ENCODE measurements around the gene GOLIM4. TPM values are rescaled to one million over a fixed set of nuclear protein-coding genes. Genes with fewer than 3 reads are reported as not detected.

The GOLIM4 gene
- total RNA-seq, 2 experiments from 2014 or later, result 0.28 to 0.36 TPM

- no peaks in the 10 kb centered on the region for H3K36me3 Mint-ChIP-seq (ENCODE audit: low read depth)
- no peak overlapping the region for H3K4me3 Mint-ChIP-seq
- H3K9me3 Mint-ChIP-seq, result no peaks in the 10 kb centered on the region
- H3K9me3 ChIP-seq (ENCODE audit: control insufficient read depth in 1 of 2, insufficient read depth in 1 of 2, low read length in 2 of 2), result no peaks in the 10 kb centered on the region
- H3K36me3 ChIP-seq (ENCODE audit: insufficient read depth, low read length), result no peaks in the 10 kb centered on the region
- ATAC-seq (ENCODE audit: poor library complexity) (no peak), DNase-seq (no peak)
- no peaks in the 10 kb centered on the region for H3K4me1 Mint-ChIP-seq (ENCODE audit: low read depth)
- no peaks in the 10 kb centered on the region for H3K27me3 ChIP-seq (ENCODE audit: control insufficient read depth in 1 of 2, insufficient read depth in 2 of 2, low read length in 2 of 2)
- H3K27ac ChIP-seq (ENCODE audit: low read depth in 1 of 2, low read length in 2 of 2), result no peak overlapping the region
- no peak for TF ChIP-seq CTCF (IDR thresholded peaks at IDR 0.05)
- ChIA-PET CTCF (no interaction called here), POLR2A (no interaction called here)
- no peak overlapping the region for H3K27ac Mint-ChIP-seq
- H3K4me1 ChIP-seq (ENCODE audit: insufficient read depth, low read length), result no peaks in the 10 kb centered on the region
- no peaks in the 10 kb centered on the region for H3K27me3 Mint-ChIP-seq
- H3K4me3 ChIP-seq (ENCODE audit: low read length), result no peak overlapping the region
- intact Hi-C loops (cut with DNase I, micrococcal nuclease), result no loop called here
Observed at GRCh38 chr3:167992381-167992780, 103.3 kb downstream of the GOLIM4 start.

GRCh38 chr3:167991213-167991612, 104.5 kb downstream of the GOLIM4 start:
- H3K9me3 ChIP-seq (ENCODE audit: control insufficient read depth in 1 of 2, insufficient read depth in 1 of 2, low read length in 2 of 2), result no peaks in the 10 kb centered on the region
- ATAC-seq (ENCODE audit: poor library complexity) (no peak), DNase-seq (no peak)
- no peak overlapping the region for H3K27ac ChIP-seq (ENCODE audit: low read depth in 1 of 2, low read length in 2 of 2)
- TF ChIP-seq CTCF (IDR thresholded peaks at IDR 0.05), result no peak
- Mint-ChIP-seq H3K4me3 (no peak overlapping the region), H3K9me3 (no peaks in the 10 kb centered on the region), H3K4me1 (ENCODE audit: low read depth) (no peaks in the 10 kb centered on the region), H3K27me3 (no peaks in the 10 kb centered on the region), H3K36me3 (ENCODE audit: low read depth) (no peaks in the 10 kb centered on the region), H3K27ac (no peak overlapping the region)
- ChIA-PET POLR2A (no interaction called here), CTCF (no interaction called here)
- intact Hi-C loops (cut with DNase I, micrococcal nuclease), result no loop called here
- H3K27me3 ChIP-seq (ENCODE audit: control insufficient read depth in 1 of 2, insufficient read depth in 2 of 2, low read length in 2 of 2), result no peaks in the 10 kb centered on the region
- no peaks in the 10 kb centered on the region for H3K36me3 ChIP-seq (ENCODE audit: insufficient read depth, low read length)
- no peaks in the 10 kb centered on the region for H3K4me1 ChIP-seq (ENCODE audit: insufficient read depth, low read length)
- no peak overlapping the region for H3K4me3 ChIP-seq (ENCODE audit: low read length)

- ChIA-PET CTCF (no interaction called here), POLR2A (no interaction called here)
- H3K27ac ChIP-seq (ENCODE audit: low read depth in 1 of 2, low read length in 2 of 2), result no peak overlapping the region
- no peak for ATAC-seq (ENCODE audit: poor library complexity)
- H3K4me1 Mint-ChIP-seq (ENCODE audit: low read depth), result no peaks in the 10 kb centered on the region
- H3K4me3 ChIP-seq (ENCODE audit: low read length), result no peak overlapping the region
- H3K4me3 Mint-ChIP-seq, result no peak overlapping the region
- intact Hi-C loops (cut with DNase I, micrococcal nuclease), result no loop called here
- no peak for DNase-seq
- no peaks in the 10 kb centered on the region for H3K36me3 Mint-ChIP-seq (ENCODE audit: low read depth)
- H3K36me3 ChIP-seq (ENCODE audit: insufficient read depth, low read length), result no peaks in the 10 kb centered on the region
- H3K27me3 ChIP-seq (ENCODE audit: control insufficient read depth in 1 of 2, insufficient read depth in 2 of 2, low read length in 2 of 2), result no peaks in the 10 kb centered on the region
- no peak for TF ChIP-seq CTCF (IDR thresholded peaks at IDR 0.05)
- no peaks in the 10 kb centered on the region for H3K9me3 Mint-ChIP-seq
- H3K27me3 Mint-ChIP-seq, result no peaks in the 10 kb centered on the region
- no peak overlapping the region for H3K27ac Mint-ChIP-seq
- H3K4me1 ChIP-seq (ENCODE audit: insufficient read depth, low read length), result no peaks in the 10 kb centered on the region
- no peaks in the 10 kb centered on the region for H3K9me3 ChIP-seq (ENCODE audit: control insufficient read depth in 1 of 2, insufficient read depth in 1 of 2, low read length in 2 of 2)
Observed at GRCh38 chr3:167989999-167990398, 105.7 kb downstream of the GOLIM4 start.

Data from CD4-positive, alpha-beta T cell (primary cell).